ENCODE measurements around the gene MRTFB.

GRCh38 chr16:14248791-14249190 is 177.7 kb downstream of the MRTFB start:
- TF ChIP-seq CTCF (IDR thresholded peaks at IDR 0.05): no peak
- TF ChIP-seq POLR2AphosphoS5 (IDR thresholded peaks at IDR 0.05): no peak
- TF ChIP-seq POLR2A (IDR thresholded peaks at IDR 0.05): no peak

Measured in suprapubic skin (tissue), 4 donors.